ENCODE measurements around the gene SNCA. TPM values are rescaled to one million over a fixed set of nuclear protein-coding genes. Genes with fewer than 3 reads are reported as not detected.

The SNCA gene
- total RNA-seq, 3 donors from 2014 or later (not counting 1 experiment from before 2014, with no cell fraction given) = 0.58 to 2.0 (median 1.2) TPM

DNA sequence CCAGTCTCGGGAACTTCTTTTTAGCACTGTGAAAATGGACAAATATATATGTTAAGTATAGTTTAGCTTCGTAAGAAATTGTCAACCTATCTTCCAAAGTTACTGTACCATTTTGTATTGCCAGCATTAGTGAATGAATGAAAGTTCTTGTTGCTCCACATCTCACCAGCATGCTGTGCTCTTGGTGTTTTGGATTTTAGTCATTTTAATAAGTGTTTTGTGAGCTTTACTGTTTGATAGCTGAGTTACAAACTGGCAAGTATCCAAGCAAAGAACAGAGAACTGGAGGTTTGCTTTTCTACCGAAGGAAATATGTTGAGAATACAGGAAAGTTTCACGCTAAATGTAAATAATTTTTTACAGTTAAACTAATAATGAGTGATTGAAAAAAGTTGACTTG, 33.0 kb downstream of the SNCA start:
- no peaks in the 10 kb centered on the region for H3K4me1 ChIP-seq (ENCODE audit: control insufficient read depth, insufficient read depth, low read length)
- no peak overlapping the region for H3K27ac ChIP-seq (ENCODE audit: low read length)

DNA sequence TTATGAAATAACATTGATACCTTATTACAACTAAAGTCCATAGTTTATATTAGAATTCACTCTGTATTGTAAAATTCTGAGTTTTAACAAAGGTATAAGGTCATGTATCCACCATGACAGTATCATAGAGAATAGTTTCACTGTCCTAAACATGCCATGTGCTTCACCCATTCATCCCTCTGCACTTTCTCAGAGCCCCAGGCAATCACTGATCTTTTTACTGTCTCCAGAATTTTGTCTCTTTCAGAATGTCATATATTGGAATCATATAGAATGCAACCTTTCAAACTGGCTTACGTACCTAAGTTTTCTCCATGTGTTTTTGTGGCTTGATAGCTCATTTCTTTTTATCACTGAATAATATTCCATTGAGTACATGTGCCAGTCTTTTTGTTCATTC, 33.9 kb downstream of the SNCA start:
- Mint-ChIP-seq H3K4me3 (no peak overlapping the region), H3K4me1 (no peaks in the 10 kb centered on the region), H3K27ac (no peak overlapping the region), H3K36me3 (no peaks in the 10 kb centered on the region), H3K9me3 (no peaks in the 10 kb centered on the region), H3K27me3 (ENCODE audit: low read depth in 2 of 2) (no peaks in the 10 kb centered on the region)
- TF ChIP-seq CTCF (IDR thresholded peaks at IDR 0.05) = no peak
- no peaks in the 10 kb centered on the region for H3K4me1 ChIP-seq (ENCODE audit: control insufficient read depth, insufficient read depth, low read length)
- intact Hi-C loops (cut with micrococcal nuclease) = no loop called here
- no peaks in the 10 kb centered on the region for H3K36me3 ChIP-seq (ENCODE audit: control insufficient read depth, insufficient read depth, low read length)
- no peaks in the 10 kb centered on the region for H3K27me3 ChIP-seq (ENCODE audit: control insufficient read depth, insufficient read depth, low read length)
- DNase-seq (no peak), ATAC-seq (no peak)
- H3K27ac ChIP-seq (ENCODE audit: low read length) = no peak overlapping the region
- no peak overlapping the region for H3K4me3 ChIP-seq (ENCODE audit: low read length)
- whole genome bisulfite sequencing (ENCODE audit: insufficient coverage) = 100% methylated on average over 1 of the region's 1 CpG
- no peaks in the 10 kb centered on the region for H3K9me3 ChIP-seq (ENCODE audit: control insufficient read depth, insufficient read depth, low read length)

More for the DNA sequence above, 33.0 kb downstream of the SNCA start:
- ATAC-seq = no peak
- intact Hi-C loops (cut with micrococcal nuclease) = no loop called here
- H3K36me3 ChIP-seq (ENCODE audit: control insufficient read depth, insufficient read depth, low read length) = no peaks in the 10 kb centered on the region
- H3K4me3 Mint-ChIP-seq = no peak overlapping the region
- H3K27me3 ChIP-seq (ENCODE audit: control insufficient read depth, insufficient read depth, low read length) = no peaks in the 10 kb centered on the region
- H3K4me3 ChIP-seq (ENCODE audit: low read length) = no peak overlapping the region
- no peaks in the 10 kb centered on the region for H3K27me3 Mint-ChIP-seq (ENCODE audit: low read depth in 2 of 2)
- no peak for DNase-seq
- no peak overlapping the region for H3K27ac Mint-ChIP-seq
- no peak for TF ChIP-seq CTCF (IDR thresholded peaks at IDR 0.05)
- no peaks in the 10 kb centered on the region for H3K9me3 ChIP-seq (ENCODE audit: control insufficient read depth, insufficient read depth, low read length)
- H3K36me3 Mint-ChIP-seq = no peaks in the 10 kb centered on the region
- H3K9me3 Mint-ChIP-seq = no peaks in the 10 kb centered on the region
- no peaks in the 10 kb centered on the region for H3K4me1 Mint-ChIP-seq
- no CpG with 5 or more reads among the region's 4 CpGs for WGBS (ENCODE audit: insufficient coverage)

DNA sequence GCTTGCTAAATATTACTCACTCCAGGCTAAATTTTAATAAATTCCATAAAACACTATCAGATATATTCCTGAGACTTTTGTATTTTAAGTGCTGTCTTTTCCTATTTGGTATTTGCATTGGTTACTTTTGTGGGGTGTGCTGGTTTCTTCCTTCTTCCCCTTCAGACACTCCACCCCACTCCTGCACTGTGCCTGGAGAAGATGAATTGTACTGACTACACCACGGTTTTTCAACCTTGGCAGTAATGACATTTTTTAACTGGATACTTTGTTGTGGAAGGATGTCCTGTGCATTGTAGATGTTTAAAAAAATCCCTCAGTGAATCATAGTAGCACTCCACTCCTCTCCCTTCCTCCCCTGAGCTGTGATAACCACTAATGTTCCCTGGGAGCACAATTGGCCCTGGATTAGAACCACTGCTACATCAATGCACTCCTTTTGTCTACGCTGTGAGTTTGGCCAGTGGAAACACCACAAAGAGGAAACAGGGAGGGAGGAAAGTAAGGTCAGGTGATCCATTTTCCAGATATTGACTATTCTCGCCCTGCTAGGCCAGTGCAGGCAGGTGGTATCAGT, 36.3 kb downstream of the SNCA start:
- Mint-ChIP-seq H3K36me3 (no peaks in the 10 kb centered on the region), H3K27me3 (ENCODE audit: low read depth in 2 of 2) (no peaks in the 10 kb centered on the region), H3K9me3 (no peaks in the 10 kb centered on the region), H3K4me3 (no peak overlapping the region), H3K4me1 (no peaks in the 10 kb centered on the region), H3K27ac (no peak overlapping the region)
- no peaks in the 10 kb centered on the region for H3K27me3 ChIP-seq (ENCODE audit: control insufficient read depth, insufficient read depth, low read length)
- TF ChIP-seq CTCF (IDR thresholded peaks at IDR 0.05) = no peak
- intact Hi-C loops (cut with micrococcal nuclease) = no loop called here
- 90% methylated on average over 2 of the region's 3 CpGs for WGBS (ENCODE audit: insufficient coverage)
- no peak for DNase-seq
- peak in 1 of 3 donors; percentile 39 for ATAC-seq
- no peaks in the 10 kb centered on the region for H3K36me3 ChIP-seq (ENCODE audit: control insufficient read depth, insufficient read depth, low read length)
- no peak overlapping the region for H3K27ac ChIP-seq (ENCODE audit: low read length)
- no peaks in the 10 kb centered on the region for H3K4me1 ChIP-seq (ENCODE audit: control insufficient read depth, insufficient read depth, low read length)
- H3K9me3 ChIP-seq (ENCODE audit: control insufficient read depth, insufficient read depth, low read length) = no peaks in the 10 kb centered on the region
- no peak overlapping the region for H3K4me3 ChIP-seq (ENCODE audit: low read length)

GRCh38 chr4:89800012-89800516, 36.9 kb downstream of the SNCA start:
- intact Hi-C loops (cut with micrococcal nuclease) = no loop called here
- Histone ChIP-seq H3K27ac (ENCODE audit: low read length) (no peak overlapping the region), H3K4me1 (ENCODE audit: control insufficient read depth, insufficient read depth, low read length) (no peaks in the 10 kb centered on the region), H3K36me3 (ENCODE audit: control insufficient read depth, insufficient read depth, low read length) (no peaks in the 10 kb centered on the region), H3K9me3 (ENCODE audit: control insufficient read depth, insufficient read depth, low read length) (no peaks in the 10 kb centered on the region), H3K27me3 (ENCODE audit: control insufficient read depth, insufficient read depth, low read length) (no peaks in the 10 kb centered on the region), H3K4me3 (ENCODE audit: low read length) (no peak overlapping the region)
- Mint-ChIP-seq H3K4me1 (no peaks in the 10 kb centered on the region), H3K27me3 (ENCODE audit: low read depth in 2 of 2) (no peaks in the 10 kb centered on the region), H3K27ac (no peak overlapping the region), H3K36me3 (no peaks in the 10 kb centered on the region), H3K9me3 (no peaks in the 10 kb centered on the region), H3K4me3 (no peak overlapping the region)
- 84% methylated on average over 2 of the region's 3 CpGs for WGBS (ENCODE audit: insufficient coverage)
- no peak for ATAC-seq
- DNase-seq = no peak
- no peak for TF ChIP-seq CTCF (IDR thresholded peaks at IDR 0.05)

Data from natural killer cell (primary cell).